Activated naive CD4-positive, alpha-beta T cell treated with Interleukin-2 at 50 U/mL for 16 hours (primary cell): Measurements from ENCODE around the gene C1orf198.

ENCODE experiments used
- DNase-seq: peaks from one replicate; pipeline ENCODE4 v3.0.0-alpha.2; 2020

C1orf198 gene

DNA sequence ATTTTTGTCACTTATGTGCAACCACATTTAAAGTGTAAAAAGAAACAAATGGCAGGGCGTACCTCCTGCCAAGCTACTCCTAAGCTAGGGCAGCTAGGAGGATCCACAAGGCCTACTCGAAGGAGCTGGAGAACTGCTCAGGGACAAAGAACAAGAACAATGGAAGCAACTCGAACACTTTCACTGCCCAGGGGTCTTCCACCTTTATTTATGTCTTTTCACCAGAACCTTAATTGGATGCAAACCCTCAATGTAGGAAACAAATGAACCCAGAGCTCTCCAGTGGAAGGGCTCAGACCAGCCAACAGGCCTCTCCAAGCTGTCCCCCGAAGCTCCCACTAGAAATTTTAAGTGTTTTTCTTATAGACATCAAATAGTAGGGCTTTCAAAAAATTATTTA is 39.9 kb downstream of the C1orf198 start:
- DNase-seq, result no peak

DNA sequence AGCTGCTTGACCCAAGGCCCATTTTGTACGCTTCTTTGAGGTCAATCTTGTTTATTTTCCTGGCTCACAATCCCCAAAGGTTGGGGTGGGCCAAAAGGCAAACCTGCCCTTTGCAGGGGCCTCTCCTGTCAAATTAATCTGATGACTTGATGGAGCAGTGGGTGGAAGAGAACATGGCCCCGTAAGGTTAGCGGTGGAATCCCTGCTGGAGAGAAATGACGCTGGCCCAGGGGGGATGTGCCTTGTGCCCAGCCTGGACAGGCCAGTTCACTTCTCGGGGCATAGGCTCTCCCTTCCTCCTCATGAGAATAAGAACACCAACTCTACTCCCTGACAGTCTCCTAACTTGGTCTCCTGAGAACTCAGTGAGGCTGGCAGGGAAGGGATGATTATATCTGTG is 40.5 kb downstream of the C1orf198 start:
- no peak for DNase-seq

DNA sequence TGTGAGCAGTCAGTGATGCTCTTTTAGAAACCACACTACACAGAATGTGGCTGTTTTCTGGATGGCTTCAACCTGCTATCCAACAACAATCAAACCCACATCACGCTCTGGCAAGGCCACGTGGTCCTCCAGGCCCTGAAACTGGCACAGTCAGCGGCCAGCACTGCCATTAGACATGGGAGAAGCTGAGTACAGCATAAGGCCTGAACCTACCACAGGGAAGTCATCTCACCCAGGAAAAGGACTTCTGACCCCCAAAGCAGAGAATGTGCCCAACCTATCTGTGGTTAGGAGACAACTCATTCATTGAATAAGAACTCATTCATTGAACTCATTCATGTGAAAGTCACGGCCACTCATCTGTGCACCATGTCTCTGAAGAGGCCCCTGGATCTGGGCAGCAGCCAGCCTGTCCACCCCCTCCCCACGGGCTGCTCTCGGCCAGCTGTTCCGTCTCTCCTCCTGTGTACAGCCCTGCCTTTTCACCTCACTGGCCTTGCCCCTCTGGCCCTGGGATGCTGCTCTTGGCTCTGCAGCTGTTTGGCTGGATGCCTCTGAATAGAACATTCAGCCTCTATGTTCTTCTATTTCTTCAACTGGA is 41.1 kb downstream of the C1orf198 start:
- DNase-seq, result no peak

DNA sequence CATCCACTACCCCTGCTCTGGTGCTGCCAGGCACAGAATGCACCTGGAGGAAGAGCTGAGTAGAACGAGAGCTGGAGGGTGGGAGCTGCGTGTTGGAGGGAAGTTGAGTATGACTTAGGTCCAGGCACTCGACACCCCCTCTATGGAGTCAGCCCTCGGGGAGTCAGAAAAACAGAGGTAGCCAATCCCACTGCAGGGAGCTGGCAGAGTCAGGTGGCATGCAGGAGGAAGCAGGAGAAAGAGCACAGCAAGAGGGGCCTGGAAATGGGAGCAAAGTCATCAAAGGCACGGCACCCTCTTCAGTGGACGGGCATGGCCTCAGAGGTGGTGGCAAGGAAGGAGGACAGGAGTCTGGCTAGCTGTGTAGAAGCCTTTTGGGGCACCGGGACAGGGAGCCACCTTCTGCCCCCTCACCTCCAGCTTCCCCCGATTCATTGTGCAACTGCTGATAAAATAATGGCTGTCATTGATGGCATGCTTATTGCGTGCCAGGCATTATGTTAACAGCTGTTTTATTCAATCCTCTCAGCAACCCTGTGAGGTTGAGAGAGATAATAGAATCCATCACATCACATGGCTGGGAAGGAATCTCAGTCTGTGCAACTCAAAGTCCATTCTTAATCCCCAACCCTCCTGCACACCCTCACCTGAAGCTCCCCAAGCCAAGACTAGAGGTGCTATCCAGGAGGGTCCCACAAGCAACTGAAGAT is 42.0 kb downstream of the C1orf198 start:
- no peak for DNase-seq

DNA sequence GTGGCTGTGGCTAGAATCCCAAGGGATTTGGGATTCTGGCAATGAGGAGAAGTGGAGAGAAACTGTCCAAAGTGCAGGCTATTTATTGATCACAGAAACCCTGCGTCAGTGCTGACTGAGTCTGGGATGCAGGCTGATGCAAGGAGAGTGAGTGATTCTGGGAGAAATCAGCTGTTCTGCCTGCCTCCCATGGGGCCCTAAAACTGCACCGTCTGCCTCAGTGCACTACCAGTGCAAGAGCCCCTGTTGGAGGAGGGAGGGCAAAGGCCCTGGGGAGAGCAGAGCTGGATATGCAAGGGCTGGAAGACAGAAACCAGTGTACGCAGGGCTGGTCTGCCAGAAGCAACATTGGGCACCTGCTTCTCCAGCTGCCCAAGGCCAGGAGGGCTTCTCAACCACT is 42.6 kb downstream of the C1orf198 start:
- no peak for DNase-seq

DNA sequence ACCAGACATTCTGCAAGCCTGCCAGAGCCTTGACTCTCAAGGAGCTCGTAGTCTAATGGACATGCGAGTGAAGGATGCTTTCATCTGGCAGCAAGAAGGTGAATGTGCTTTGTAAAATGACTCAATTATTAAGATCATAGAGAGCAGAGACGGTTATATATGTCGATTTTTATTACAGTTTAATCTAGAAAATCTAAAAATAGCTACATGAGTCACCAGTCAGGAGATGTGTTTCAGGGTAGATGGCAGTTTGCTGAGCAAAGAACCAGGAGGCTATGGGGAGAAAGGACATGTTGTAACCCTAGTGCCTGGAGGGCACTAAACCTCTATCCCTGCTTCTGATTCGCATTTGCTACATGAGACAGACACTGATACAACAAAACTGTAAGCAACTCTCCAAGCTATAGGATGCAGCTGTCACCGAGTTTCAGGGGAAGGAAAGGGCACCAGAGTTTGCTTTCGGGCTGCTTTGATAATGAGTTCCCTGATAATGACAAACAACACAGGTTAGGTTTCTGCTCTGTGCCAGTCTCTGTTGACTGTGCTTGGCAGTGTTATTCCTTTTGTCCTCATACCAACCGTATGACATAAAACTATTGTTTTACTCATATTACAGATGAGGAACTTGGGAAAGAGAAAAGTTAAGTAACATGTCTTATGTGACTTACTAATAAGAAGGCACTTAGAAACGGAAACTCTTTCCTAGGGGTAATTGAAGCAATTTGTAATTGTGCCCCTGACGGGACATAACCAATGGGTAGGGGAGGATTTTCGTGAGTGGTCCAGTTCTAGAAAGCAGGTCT is 43.2 kb downstream of the C1orf198 start:
- DNase-seq, result no peak

DNA sequence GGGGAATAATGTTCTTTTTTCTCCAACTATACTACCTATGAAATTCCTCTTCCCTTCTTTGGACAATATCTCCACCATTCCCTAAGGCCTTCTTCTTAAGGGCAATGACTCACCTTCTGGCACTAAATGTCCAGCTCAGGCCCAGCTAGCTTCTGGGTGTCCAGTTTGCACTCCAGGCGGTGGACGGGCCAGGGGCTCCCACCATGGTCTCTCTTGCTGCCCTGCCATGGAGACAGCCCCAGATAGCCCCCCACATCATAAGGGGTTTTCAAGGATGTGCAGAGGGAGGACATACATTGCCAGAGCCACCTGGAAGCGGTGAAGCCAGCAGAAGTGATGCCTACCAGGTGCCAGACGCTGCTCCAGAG is 43.8 kb downstream of the C1orf198 start:
- DNase-seq, result no peak

DNA sequence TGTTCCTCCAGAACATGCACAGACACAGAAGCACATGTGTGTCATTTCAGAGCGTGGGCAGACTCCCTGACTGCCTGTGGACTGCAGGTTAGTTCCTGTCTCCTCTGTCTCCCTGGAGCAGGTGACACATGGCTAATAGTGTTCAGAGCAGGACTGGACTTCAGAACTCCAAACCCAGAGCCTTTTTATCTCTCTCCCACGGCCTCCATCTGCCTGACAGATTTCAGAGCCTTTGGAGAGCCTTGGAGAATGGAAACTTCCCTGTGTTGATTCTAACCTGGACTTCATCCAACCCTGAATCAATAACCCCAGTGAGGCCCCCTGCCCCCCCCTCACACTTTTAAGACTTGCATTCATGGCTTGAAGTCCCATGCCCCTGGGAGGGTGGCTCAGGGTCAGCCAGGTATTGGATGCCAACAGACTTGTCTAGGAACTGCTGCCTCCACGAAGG is 44.4 kb downstream of the C1orf198 start:
- DNase-seq, result no peak

DNA sequence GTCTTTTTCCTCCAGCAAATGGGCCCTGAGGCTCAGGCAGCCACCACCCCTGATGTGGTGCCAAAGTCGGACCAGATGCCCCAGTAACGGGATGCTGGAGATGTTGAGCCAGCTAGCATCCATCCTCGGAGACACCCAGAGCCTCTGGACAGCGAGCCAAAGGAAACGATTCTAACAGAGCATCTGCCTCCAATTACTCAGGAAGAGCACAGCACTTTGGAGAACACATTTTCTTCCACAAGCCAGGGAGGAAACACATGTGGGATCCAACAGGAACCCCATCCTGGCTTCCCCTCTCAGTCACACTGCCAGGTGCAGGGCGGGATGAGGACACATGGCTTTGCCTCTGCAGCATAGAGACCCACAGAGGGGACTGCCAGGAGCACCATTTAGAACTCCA is 44.9 kb downstream of the C1orf198 start:
- DNase-seq, result no peak

DNA sequence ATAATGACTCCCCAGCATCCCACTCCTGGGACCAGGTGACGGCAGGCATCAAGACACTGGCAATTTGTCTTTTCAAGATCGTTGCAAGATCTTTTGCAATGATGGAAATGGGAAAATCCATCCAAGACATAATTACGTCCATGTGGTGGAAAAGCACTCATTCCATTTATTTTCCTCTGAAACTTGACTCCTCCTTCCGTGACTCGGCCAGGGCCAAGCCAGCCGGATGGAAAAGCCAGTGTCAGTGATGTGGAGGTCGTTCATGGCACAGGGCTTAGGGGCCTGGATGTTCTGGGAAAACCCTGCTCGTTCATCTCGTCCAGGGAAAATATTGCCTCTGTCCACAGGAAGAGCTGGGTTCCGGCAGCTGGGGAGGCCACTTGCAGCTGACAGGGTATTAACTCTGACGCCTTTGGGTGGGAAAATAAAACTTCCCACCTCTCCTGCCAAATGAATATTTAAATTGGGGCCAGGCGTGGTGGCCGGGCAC is 46.2 kb downstream of the C1orf198 start:
- DNase-seq, result no peak

DNA sequence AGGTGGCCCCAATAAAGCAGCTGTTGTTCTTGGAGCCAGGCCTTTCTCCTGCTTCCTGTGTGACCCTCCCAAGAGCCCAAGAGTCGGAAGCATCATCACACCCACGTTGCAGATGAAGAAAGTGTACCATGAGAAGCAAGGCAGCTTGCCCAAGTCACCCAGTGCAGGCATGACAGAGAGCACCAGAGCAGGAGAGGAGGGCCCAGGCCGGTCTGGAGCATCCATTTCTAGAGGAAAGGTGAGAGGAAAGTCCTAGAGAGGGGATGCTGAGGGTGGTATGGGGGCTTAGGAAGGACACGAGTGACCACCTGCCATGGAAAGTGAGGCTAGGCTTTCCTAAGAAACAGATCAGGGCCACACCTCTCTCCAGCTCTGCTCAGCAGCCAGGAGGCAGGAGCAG is 47.0 kb downstream of the C1orf198 start:
- DNase-seq, result no peak

DNA sequence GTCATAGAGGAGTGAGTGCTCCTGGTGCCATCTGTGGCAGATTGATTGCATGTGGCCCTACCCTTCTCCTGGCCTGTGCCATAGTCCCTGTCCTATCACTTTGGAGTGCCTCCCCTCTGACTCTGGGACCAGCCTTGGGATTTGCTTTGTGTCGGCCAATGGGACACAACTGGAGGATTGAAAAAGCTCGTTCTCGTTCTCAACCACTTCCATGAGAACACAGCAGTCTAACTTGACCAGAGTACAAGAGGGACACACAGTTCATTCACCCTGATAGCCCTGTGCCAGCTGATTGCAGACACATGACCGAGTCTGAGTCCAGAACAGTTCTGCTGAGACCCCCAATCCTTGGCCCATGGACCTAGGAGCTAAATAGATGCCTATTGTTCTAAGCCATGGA is 47.8 kb downstream of the C1orf198 start:
- no peak for DNase-seq

DNA sequence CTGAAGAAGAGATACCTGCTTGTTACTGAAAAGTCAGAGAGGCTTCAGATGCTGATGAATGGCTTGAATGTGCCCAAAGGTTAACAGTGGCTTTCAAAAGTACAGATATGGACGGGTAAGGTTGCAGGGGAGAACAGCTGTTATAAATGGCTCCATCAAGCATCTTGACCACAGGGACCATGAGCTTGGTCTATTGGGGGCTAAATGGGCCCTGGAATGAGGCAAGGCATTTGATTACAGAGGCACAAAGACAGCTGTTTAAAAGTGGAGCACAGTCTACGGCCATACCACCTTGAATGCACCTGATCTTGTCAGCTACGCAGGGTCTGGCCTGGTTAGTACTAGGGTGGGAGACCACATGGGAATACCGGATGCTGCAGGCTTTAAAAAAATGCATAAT is 48.3 kb downstream of the C1orf198 start:
- no peak for DNase-seq

DNA sequence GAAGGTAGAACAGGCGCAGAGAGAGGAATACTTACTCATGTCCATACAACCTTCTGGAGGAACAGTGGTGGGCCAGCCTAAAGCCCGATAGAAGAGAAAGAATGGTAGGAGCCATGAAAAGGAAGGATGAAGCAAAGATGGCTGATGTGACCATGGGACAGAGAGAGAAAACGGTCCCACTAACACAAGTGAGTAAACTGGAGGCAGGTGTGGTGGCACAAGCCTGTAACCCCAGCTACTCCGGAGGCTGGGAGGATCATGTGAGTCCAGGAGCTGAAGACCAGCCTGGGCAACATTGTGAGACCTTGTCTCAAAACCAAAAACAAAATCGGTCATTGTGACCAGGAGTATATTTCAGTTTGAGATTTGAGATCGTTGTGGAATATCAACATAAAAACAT is 49.4 kb downstream of the C1orf198 start:
- no peak for DNase-seq

DNA sequence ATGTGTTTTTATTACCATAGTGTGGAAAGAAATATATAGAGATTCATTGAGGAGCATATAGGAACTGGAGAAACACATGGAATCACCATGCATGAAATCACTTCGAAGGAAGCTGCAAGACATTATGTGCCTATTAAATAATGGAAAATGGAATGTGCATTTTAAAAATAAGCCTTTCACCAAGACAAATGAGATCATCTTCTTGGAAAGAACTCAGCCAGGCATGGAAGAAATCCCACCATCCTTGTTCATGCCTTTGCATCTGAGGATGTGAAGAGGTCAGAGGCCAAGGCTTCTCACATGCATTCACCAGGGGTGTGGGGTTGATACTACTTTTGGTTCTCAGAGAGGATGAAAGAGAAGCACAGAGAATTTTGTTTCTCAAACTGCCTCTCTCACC is 50.0 kb downstream of the C1orf198 start:
- no peak for DNase-seq

DNA sequence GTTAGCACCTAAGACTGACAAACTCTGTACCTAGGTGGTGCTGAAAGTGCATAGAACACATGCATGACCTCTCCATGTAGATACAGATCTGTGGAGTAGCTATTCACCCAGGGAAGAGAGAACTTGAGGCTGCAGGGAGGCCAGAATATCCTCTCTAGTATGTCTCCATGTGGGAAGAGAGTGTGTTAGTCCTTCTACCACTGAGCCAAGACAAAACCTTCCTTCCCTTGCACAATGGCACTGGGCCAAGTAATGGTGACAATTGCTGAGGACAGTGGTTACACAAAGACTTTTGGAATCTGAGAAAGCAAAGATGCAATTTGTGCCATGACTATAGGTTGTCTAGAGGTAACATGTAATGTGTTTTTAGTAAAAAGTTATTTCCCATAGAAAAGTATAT is 52.3 kb downstream of the C1orf198 start:
- DNase-seq, result no peak

DNA sequence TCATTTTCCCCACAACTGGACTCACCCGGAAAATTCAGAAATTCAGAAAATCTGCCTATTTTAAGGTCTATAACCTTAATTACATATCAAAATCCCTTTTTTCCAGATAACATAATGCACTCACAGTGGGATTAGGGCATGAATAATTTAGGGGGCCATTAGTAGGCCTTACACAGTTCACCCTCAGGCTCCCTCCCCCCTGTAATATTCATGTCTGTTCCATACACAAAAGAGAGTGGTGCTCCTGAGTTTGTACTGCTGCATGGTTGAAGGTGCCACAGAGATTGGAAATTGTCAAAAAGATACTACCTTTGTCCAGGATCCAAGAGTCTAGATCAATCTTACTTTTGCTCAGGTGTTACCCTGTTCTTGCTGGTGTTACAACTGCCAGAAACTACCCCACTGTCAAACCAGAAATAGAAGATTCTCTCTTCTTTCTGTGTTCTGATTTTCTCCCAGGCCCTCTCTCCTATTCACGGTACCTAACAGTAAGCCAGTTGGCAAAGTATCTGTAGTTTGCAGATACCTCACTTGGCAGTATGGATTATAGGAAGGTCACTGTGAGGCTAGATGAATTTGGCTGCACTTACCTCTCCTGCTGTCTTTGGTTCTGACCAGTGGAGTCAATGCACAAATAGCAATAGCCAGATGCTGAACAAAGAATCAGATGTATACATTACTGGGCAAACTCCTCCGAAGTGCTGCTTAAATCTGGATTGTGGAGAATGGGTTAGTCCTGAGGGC is 53.2 kb downstream of the C1orf198 start:
- no peak for DNase-seq

DNA sequence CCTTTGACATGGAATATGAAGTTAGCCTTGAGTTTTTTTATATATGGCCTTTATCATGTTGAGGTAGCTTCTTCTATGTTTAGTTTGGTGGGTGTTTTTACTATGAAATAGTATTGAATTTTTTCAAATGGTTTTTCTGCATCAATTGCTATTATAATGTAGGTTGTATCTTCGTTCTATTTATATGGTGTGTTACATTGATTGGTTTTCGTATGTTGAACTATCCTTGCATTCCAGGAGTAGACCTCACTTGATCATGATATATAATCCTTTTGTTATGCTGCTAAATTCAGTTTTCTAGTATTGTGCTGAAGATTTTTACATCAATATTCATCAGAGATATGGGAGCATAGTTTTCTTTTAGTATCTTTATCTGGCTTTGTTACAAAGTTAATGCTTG is 55.8 kb downstream of the C1orf198 start:
- DNase-seq, result no peak

DNA sequence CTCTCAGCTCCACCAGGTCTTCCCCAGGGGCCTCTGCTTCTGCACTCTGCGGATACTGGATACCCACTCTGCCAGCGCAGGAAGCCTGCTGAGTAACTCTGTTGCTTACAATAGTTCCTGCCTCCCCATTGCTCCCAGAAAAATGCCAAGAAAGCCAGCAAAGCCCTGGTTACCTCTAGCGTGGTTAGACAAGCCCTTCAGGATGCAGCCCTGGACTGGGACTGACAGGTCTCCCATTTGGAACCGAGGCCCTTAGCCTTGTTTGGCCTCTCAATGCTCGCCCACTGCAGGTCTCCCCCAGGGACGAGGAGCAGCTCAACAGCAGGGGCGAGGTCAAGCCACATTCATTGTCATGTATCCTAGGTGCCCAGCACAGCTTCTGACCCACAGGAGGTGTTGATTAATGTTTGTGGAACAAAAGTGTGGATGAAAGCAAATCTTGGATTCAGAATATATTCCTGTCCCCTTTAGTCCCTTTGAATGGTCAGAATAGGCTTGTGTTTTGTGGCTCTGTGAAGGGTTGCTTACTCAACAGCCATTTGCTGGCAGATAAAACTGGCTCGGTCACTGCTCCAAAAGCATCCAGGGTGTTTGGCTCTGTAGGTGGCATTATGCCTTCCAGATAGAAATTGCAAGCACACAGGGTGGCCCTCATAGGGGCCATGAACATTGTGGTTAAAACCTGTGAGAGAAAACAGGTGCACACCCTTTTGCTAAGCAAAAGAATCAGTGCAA is 58.9 kb downstream of the C1orf198 start:
- DNase-seq, result no peak

DNA sequence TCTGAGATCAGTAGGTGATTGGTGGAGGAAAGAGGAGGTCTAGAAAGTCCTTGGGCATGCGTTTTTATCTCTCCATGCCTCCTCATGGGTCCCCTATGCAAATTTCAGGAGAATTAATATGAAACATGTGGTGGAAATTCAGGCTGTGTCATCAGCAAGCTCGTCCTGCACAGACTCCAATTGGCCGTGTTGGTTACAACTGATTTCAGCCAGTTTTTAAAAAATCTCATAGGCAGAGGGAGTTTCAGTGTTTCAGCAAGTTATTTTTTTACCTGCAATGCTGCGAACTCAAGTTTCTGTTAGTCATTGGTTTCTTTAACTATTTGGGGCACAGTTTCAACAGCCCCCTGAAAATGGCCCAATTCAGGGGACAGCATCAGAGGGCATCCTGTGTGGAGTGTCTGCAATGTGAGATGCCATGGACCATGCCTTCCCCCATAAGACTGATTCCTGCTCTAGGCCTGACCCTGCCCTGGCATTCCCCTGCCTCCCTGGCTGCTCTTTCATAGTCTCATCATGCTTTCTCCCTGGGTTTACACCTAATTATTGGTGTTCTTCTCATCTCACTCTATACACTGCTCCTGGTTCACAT is 59.9 kb downstream of the C1orf198 start:
- no peak for DNase-seq

DNA sequence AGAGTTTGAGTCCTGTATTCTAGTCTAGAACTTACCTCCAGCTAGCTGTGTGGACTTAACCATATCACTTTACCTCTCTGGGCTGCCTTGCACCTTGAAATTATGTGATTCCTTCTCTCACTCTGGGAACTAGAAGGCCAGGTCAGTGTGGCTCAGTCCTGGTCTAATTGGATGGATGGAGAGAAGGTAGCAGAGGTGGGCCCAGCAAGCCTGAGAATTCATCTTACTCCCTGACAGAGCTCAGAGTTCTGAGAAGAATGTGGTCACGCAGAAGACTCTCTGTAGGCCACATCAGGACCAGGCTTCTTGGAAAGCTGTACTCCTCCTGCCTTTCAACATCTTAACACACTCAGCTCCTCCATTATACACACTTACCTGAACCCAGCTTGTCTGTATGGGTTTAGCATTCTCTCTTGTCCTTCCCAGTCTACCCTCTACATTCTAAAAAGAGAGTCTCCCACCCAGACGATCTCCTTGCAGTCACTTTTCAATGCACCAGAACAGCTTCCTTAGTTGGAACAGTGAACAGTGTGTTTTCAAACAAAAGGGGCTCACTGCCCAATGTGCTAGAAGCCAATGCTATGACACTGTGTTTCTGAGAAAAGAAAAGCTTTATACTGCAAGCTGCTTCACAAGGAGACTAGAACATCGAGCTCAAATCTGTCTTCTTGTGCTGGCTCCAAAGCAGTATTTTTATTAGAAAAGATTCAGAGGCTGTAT is 60.6 kb downstream of the C1orf198 start:
- no peak for DNase-seq

DNA sequence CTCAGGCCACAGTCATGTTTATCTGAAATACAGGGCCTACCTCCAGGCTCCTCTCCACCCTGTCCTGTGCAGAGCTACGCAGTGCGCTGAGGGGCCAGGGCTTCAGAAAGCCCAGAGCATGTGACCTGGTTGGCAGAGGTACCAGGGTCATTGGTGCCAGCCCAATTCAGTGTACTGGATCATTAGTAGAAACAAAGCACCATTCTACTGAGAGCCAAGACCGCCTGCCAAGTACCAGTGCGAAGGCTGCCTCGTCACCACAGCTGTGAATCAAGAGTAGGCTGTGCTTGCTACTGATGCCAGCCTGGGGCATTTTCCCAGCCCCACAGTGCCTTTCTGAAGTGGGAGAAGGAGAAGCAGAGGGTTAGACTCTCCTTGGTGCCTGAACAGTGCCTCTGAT is 61.3 kb downstream of the C1orf198 start:
- no peak for DNase-seq
